Measurements from ENCODE around the gene RAD51B.

DNA sequence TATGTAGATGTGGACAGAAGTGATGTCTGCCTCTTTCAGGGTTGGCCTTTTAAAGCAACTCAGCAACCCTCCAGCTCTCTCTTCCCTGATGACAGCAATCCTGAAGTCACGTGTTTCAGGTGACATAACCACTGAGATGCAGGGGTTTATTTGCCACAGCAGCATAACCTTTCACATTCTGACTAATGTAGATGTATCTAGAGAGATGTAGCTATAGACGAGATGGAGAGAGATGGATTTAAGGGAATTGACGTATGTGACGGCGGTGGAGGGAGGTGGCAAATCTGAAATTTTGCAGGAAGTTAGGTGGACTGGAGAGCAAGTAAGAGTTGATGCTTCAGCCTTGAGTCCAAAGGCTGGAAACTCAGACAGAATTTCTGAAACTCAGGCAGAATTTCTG lies 847.3 kb downstream of the RAD51B start:
- TF ChIP-seq, protein P1, sequence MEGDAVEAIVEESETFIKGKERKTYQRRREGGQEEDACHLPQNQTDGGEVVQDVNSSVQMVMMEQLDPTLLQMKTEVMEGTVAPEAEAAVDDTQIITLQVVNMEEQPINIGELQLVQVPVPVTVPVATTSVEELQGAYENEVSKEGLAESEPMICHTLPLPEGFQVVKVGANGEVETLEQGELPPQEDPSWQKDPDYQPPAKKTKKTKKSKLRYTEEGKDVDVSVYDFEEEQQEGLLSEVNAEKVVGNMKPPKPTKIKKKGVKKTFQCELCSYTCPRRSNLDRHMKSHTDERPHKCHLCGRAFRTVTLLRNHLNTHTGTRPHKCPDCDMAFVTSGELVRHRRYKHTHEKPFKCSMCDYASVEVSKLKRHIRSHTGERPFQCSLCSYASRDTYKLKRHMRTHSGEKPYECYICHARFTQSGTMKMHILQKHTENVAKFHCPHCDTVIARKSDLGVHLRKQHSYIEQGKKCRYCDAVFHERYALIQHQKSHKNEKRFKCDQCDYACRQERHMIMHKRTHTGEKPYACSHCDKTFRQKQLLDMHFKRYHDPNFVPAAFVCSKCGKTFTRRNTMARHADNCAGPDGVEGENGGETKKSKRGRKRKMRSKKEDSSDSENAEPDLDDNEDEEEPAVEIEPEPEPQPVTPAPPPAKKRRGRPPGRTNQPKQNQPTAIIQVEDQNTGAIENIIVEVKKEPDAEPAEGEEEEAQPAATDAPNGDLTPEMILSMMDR (IDR thresholded peaks at IDR 0.05): no peak
- TF ChIP-seq POLR2A (IDR thresholded peaks at IDR 0.05): no peak

Measured in thyroid gland (tissue), 4 donors.